GM23338 (cell line): ENCODE data around the gene TBC1D2B.
"Not testable (repeated sequence)": the region's sequence is repeated elsewhere in the genome, so short reads cannot be mapped to it uniquely, and the experiment has no call there.

Source experiments
- CTCF ChIP-seq, 2 experiments: fragments of 200-600 bp in 1 of 2; sonication (generic) in 1 of 2; conservative IDR thresholded peaks; 2 replicates each; pipeline versions ENCODE4 v1.5.1 to v1.6.1; 2016 to 2017; ENCODE audit warnings: antibody characterized with exemption in 2 of 2, low read depth in 2 of 2, mild to moderate bottlenecking in 2 of 2, moderate library complexity in 1 of 2
- EZH2 ChIP-seq: fragments of 200-600 bp; sonication (generic); IDR thresholded peaks from one replicate; pipeline ENCODE4 v1.8.0; 2017; ENCODE audit warnings: antibody characterized with exemption, mild to moderate bottlenecking, low read depth; ENCODE audit not compliant: unreplicated experiment
- JUNB ChIP-seq: IDR thresholded peaks from one replicate; pipeline ENCODE4 v1.6.1; 2016; ENCODE audit warnings: antibody characterized with exemption; ENCODE audit not compliant: unreplicated experiment
- NANOG ChIP-seq: IDR thresholded peaks from 2 replicates; pipeline ENCODE4 v1.6.1; 2016; ENCODE audit warnings: antibody characterized with exemption, borderline replicate concordance
- POLR2AphosphoS5 ChIP-seq: IDR thresholded peaks from 2 replicates; pipeline ENCODE4 v1.6.1; 2016; ENCODE audit warnings: antibody characterized with exemption, low read depth
- REST ChIP-seq: IDR thresholded peaks from one replicate; pipeline ENCODE4 v1.6.1; 2018; ENCODE audit warnings: antibody characterized with exemption; ENCODE audit not compliant: unreplicated experiment
- ZNF462 ChIP-seq: fragments of 250-450 bp; sonication (Bioruptor Pico); IDR thresholded peaks from 2 replicates; pipeline ENCODE4 v1.5.0; 2020; ENCODE audit warnings: mild to moderate bottlenecking, moderate library complexity

- TF ChIP-seq CTCF (conservative IDR thresholded peaks at IDR 0.05; ENCODE audit: low read depth in 2 of 2); JUNB; NANOG; REST; POLR2AphosphoS5; EZH2; ZNF462 (CRISPR knock-in tag): not testable (repeated sequence)
Measured at GRCh38 chr15:77996226-77996625, 81.3 kb downstream of the TBC1D2B start.
